Head of caudate nucleus (tissue), 42 donors: Measurements from ENCODE around the gene KRABD2.
"Not testable (repeated sequence)": the region's sequence is repeated elsewhere in the genome, so short reads cannot be mapped to it uniquely, and the experiment has no call there.

ENCODE experiments used
- DNase-seq, 42 donors: peaks; one replicate each; pipeline versions ENCODE4 v3.0.0 to v3.0.0-alpha.2; 2020 to 2021; ENCODE audit warnings: mixed read lengths in 7 of 42
- intact Hi-C: fragments of 100-400 bp; cut with DNase I; formaldehyde crosslinking; loops from one replicate; pipeline ENCODE4 v1.15.0; 2022

KRABD2 gene

GRCh38 chr17:8369944-8370343 lies 6.6 kb downstream of the KRABD2 start:
- no peak for DNase-seq
- intact Hi-C loops, result no loop called here

GRCh38 chr17:8368193-8368592 lies 8.3 kb downstream of the KRABD2 start:
- intact Hi-C loops, result no loop called here
- no peak for DNase-seq

- DNase-seq, result no peak
- intact Hi-C loops, result no loop called here
Measured at GRCh38 chr17:8366231-8366630, 10.3 kb downstream of the KRABD2 start.

GRCh38 chr17:8365143-8365542 lies 11.4 kb downstream of the KRABD2 start:
- intact Hi-C loops, result no loop called here
- DNase-seq, result no peak

- DNase-seq, result peak in 7 of 42 donors; percentile 20 to 69 (median 34)
- intact Hi-C loops, result no loop called here
Measured at GRCh38 chr17:8362651-8363332, 13.7 kb downstream of the KRABD2 start.

- intact Hi-C loops, result no loop called here
- DNase-seq, result no peak
Measured at GRCh38 chr17:8360751-8361150, 15.8 kb downstream of the KRABD2 start.

- no peak for DNase-seq
- intact Hi-C loops, result no loop called here
Measured at GRCh38 chr17:8360260-8360659, 16.2 kb downstream of the KRABD2 start.

- intact Hi-C loops, result no loop called here
- peak in 22 of 42 donors; percentile 20 to 70 (median 42) for DNase-seq
Measured at GRCh38 chr17:8359769-8360168, 16.7 kb downstream of the KRABD2 start.

- intact Hi-C loops, result no loop called here
- DNase-seq, result no peak
Measured at GRCh38 chr17:8357910-8358309, 18.6 kb downstream of the KRABD2 start.

GRCh38 chr17:8354236-8354635 lies 22.3 kb downstream of the KRABD2 start:
- DNase-seq, result no peak
- intact Hi-C loops, result no loop called here

- no peak for DNase-seq
- intact Hi-C loops, result no loop called here
Measured at GRCh38 chr17:8353736-8354135, 22.8 kb downstream of the KRABD2 start.

GRCh38 chr17:8350339-8350738 lies 26.2 kb downstream of the KRABD2 start:
- DNase-seq, result no peak
- intact Hi-C loops, result no loop called here

GRCh38 chr17:8347001-8347400 lies 29.5 kb downstream of the KRABD2 start:
- intact Hi-C loops, DNase-seq: not testable (repeated sequence)

- intact Hi-C loops, result no loop called here
- DNase-seq, result no peak
Measured at GRCh38 chr17:8345951-8346665, 30.4 kb downstream of the KRABD2 start.

- intact Hi-C loops, result no loop called here
- no peak for DNase-seq
Measured at GRCh38 chr17:8345052-8345690, 31.3 kb downstream of the KRABD2 start.

- DNase-seq, result no peak
- intact Hi-C loops, result no loop called here
Measured at GRCh38 chr17:8341456-8341855, 35.0 kb downstream of the KRABD2 start.

GRCh38 chr17:8339540-8339939 lies 37.0 kb downstream of the KRABD2 start, which contains the start of gene ODF4:
Gene ODF4, plus strand, starts transcription at chr17:8339840. Its CDS starts 212 bp downstream, at chr17:8340052.
- no peak for DNase-seq
- intact Hi-C loops, result no loop called here

- DNase-seq, result no peak
- intact Hi-C loops, result no loop called here
Measured at GRCh38 chr17:8338753-8339140, 37.8 kb downstream of the KRABD2 start.

- DNase-seq, result peak in 1 of 42 donors; percentile 11
- intact Hi-C loops, result no loop called here
Measured at GRCh38 chr17:8337802-8338752, 38.4 kb downstream of the KRABD2 start.
